Measurements from ENCODE around the gene ENTR1. TPM values are rescaled to one million over a fixed set of nuclear protein-coding genes. Genes with fewer than 3 reads are reported as not detected.

The ENTR1 gene
- total RNA-seq, 4 donors from 2014 or later: 37.4 to 93.0 (median 49.7) TPM

GRCh38 chr9:136372006-136372405 lies 38.4 kb downstream of the ENTR1 start:
- no peak overlapping the region for H3K4me3 ChIP-seq
- H3K27ac ChIP-seq: no peak overlapping the region
- H3K27me3 ChIP-seq: no peaks in the 10 kb centered on the region
- H3K36me3 ChIP-seq: no peaks in the 10 kb centered on the region
- peaks cover 21% of the 10 kb centered on the region for H3K4me1 ChIP-seq
- WGBS: no CpG with 5 or more reads among the region's 21 CpGs
- DNase-seq (ENCODE audit: low spot score in 2 of 2): no peak
- TF ChIP-seq EP300 (IDR thresholded peaks at IDR 0.05) (no peak), CTCF (IDR thresholded peaks at IDR 0.05) (no peak), POLR2A (IDR thresholded peaks at IDR 0.05) (no peak), POLR2AphosphoS5 (IDR thresholded peaks at IDR 0.05) (no peak)
- no peaks in the 10 kb centered on the region for H3K9me3 ChIP-seq

GRCh38 chr9:136371533-136371880 lies 38.9 kb downstream of the ENTR1 start:
- Histone ChIP-seq H3K27me3 (no peaks in the 10 kb centered on the region), H3K4me1 (peaks cover 21% of the 10 kb centered on the region), H3K27ac (no peak overlapping the region), H3K4me3 (no peak overlapping the region), H3K9me3 (no peaks in the 10 kb centered on the region), H3K36me3 (no peaks in the 10 kb centered on the region)
- DNase-seq (ENCODE audit: low spot score in 2 of 2): no peak
- TF ChIP-seq POLR2AphosphoS5 (IDR thresholded peaks at IDR 0.05): no peak
- TF ChIP-seq POLR2A (IDR thresholded peaks at IDR 0.05): no peak
- TF ChIP-seq CTCF (IDR thresholded peaks at IDR 0.05): no peak
- no peak for TF ChIP-seq EP300 (IDR thresholded peaks at IDR 0.05)
- 75% methylated on average over 2 of the region's 13 CpGs for WGBS

GRCh38 chr9:136370687-136371532 lies 39.5 kb downstream of the ENTR1 start:
- Histone ChIP-seq H3K27ac (no peak overlapping the region), H3K4me3 (no peak overlapping the region), H3K4me1 (peaks cover 21% of the 10 kb centered on the region), H3K27me3 (no peaks in the 10 kb centered on the region), H3K9me3 (no peaks in the 10 kb centered on the region), H3K36me3 (no peaks in the 10 kb centered on the region)
- TF ChIP-seq POLR2AphosphoS5 (IDR thresholded peaks at IDR 0.05): no peak
- no peak for TF ChIP-seq EP300 (IDR thresholded peaks at IDR 0.05)
- no peak for TF ChIP-seq POLR2A (IDR thresholded peaks at IDR 0.05)
- TF ChIP-seq CTCF (IDR thresholded peaks at IDR 0.05): no peak
- 92% methylated on average over 28 of the region's 54 CpGs for WGBS
- no peak for DNase-seq (ENCODE audit: low spot score in 2 of 2)

DNA sequence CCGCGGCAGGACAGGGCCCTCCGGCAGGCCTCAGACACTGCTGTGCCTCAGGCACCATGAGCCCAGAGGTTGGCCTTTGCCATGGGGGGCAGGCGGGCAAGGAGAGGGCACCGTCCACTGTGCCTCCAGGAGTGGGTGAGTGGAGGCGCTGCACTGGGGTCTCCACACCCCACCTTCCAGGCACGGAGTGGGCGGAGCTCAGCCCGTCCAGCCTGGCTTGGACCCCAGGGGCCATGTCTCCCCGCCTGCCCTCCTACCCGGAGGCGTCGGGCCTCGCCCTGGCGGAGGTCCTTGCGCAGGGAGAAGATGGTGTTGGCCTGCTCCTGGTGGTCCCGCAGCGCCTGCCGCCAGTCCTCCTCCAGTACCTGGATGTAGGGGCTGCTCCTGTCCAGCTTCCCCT lies 40.4 kb downstream of the ENTR1 start:
- H3K4me3 ChIP-seq: no peak overlapping the region
- H3K4me1 ChIP-seq: peaks cover 24% of the 10 kb centered on the region
- no peak for DNase-seq (ENCODE audit: low spot score in 2 of 2)
- no peak overlapping the region for H3K27ac ChIP-seq
- no peak for TF ChIP-seq POLR2AphosphoS5 (IDR thresholded peaks at IDR 0.05)
- WGBS: no CpG with 5 or more reads among the region's 19 CpGs
- H3K36me3 ChIP-seq: no peaks in the 10 kb centered on the region
- H3K27me3 ChIP-seq: no peaks in the 10 kb centered on the region
- no peaks in the 10 kb centered on the region for H3K9me3 ChIP-seq

DNA sequence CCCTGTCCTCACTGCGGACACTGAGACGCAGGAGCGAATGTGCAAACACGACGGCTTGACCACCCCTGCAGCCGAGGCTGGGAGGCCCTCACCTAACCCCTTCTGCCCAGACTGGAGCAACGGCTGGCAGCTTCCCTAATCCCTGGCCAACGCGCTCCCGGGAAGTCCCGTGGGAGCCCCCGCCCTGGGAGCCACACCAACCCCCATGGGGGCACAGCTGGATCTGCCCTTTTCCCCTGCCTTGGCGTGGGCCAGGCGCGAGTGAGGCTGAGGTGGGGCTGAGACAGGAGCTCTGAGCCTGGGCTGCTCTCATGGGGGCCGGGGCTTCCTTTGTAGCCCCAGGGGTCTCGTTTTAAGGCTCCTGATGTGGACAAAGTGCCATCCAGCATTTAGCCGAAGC lies 42.2 kb downstream of the ENTR1 start:
- no peak for TF ChIP-seq EP300 (IDR thresholded peaks at IDR 0.05)
- TF ChIP-seq CTCF (IDR thresholded peaks at IDR 0.05): no peak
- no peak for TF ChIP-seq POLR2A (IDR thresholded peaks at IDR 0.05)
- TF ChIP-seq POLR2AphosphoS5 (IDR thresholded peaks at IDR 0.05): no peak
- WGBS: 87% methylated on average over 6 of the region's 18 CpGs

More for the DNA sequence above, 42.2 kb downstream of the ENTR1 start:
- Histone ChIP-seq H3K27ac (no peak overlapping the region), H3K27me3 (no peaks in the 10 kb centered on the region), H3K9me3 (no peaks in the 10 kb centered on the region), H3K4me3 (no peak overlapping the region), H3K36me3 (no peaks in the 10 kb centered on the region), H3K4me1 (peaks cover 25% of the 10 kb centered on the region)
- DNase-seq (ENCODE audit: low spot score in 2 of 2): no peak
